ENCODE data around the gene BDNF.

Gene BDNF

DNA sequence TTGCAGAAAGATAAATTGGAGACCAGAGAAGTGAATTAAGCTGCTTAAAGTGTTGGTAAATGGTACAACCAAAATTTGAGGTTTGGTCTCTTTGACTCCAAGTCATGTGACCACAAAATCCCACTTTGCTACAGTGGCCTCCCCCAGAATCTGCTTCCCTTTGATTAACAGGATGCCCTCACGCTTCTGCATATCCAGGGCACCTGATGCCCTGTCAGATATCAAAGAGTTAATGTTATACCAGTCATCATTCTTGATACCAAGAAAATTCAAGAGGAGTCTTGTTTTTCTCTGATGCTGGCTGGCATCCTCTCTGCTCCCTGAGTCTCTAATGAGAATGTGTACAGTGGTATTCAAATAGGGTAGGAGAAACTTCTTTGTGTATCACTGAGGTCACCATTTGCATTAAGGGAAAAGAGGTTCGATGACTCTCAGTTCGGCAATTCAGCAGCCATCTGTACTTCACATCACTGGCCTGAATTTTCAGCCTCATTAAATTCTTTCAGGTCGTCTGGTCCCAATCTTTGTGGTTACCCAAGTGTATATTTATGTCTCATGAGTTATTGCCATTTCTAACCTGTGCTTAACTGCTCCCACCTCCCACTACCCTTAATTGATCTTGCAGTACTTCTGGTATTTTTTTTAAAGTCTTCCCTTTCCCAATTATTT lies 73.9 kb downstream of the BDNF start:
- Histone ChIP-seq H3K79me1 (replicated peaks; ENCODE audit: low read length, poor library complexity, severe bottlenecking) (no peaks in the 10 kb centered on the region), H2AFZ (ENCODE audit: low read depth, low read length) (no peak overlapping the region), H3K4me1 (ENCODE audit: control insufficient read depth, insufficient read depth, low read depth, low read length) (no peaks in the 10 kb centered on the region), H3K9ac (ENCODE audit: low read length) (no peak overlapping the region), H4K91ac (ENCODE audit: low read length) (no peak overlapping the region), H3K23ac (ENCODE audit: low read length in 2 of 2) (no peak overlapping the region), H4K8ac (ENCODE audit: low read length) (no peak overlapping the region), H3K18ac (ENCODE audit: low read depth in 1 of 2, low read length in 2 of 2) (no peak overlapping the region), H3K4me3 (ENCODE audit: insufficient read depth in 1 of 2, low read depth in 1 of 2, low read length in 2 of 2) (no peak overlapping the region), H3K9me3 (ENCODE audit: control insufficient read depth, low read length) (no peaks in the 10 kb centered on the region), H2BK12ac (ENCODE audit: low read length in 2 of 2) (no peak overlapping the region), H3K27me3 (ENCODE audit: control insufficient read depth in 1 of 2, insufficient read depth in 1 of 2, low read length in 2 of 2) (peaks cover 4 to 11% of the 10 kb centered on the region in 2 experiments), H2BK5ac (ENCODE audit: low read depth, low read length, poor library complexity, severe bottlenecking) (no peak overlapping the region), H3K14ac (ENCODE audit: low read length in 2 of 2) (no peak overlapping the region), H3K27ac (ENCODE audit: low read length, poor library complexity, severe bottlenecking) (no peak overlapping the region), H2AK5ac (ENCODE audit: low read length, severe bottlenecking) (no peak overlapping the region), H2BK120ac (ENCODE audit: low read depth, low read length) (no peak overlapping the region), H3K4me2 (ENCODE audit: low read length, poor library complexity, severe bottlenecking) (no peak overlapping the region), H3K4ac (ENCODE audit: low read depth in 1 of 2, low read length in 2 of 2) (no peak overlapping the region), H3K36me3 (ENCODE audit: control insufficient read depth in 1 of 2, insufficient read depth in 2 of 2, low read depth in 1 of 2, low read length in 2 of 2) (no peaks in the 10 kb centered on the region), H2BK15ac (ENCODE audit: low read depth, poor library complexity, severe bottlenecking) (no peak overlapping the region)
- WGBS, result 54% methylated on average over 4 of the region's 4 CpGs
- DNase-seq, result no peak

DNA sequence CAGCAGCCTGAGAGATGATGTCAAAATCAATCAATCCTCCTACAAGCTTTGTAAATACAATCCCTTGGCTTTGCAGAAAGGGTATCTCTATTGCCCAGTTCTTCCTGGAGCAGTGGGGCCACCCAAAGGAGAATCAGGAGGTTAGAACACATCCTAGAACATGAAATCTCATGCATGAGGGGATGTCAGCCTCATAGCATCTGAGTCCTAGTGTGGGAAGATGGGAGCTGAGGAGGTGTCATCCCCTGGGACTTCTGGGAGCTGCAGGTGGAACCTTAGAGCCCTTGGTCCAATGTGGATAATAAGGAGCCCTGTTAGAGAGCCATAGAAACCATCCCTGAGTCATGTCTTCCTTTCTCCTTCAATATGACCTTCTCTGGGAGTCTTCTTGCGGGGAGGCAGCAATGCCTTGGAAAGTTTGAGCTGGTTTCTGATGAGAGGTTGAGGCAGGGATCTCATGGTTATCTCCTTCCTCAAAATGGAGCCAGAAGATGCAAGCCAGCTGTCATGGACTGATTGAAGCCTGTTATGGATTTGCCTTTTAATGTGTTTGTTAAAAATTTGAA lies 74.8 kb downstream of the BDNF start:
- DNase-seq, result no peak

GRCh38 chr11:27623945-27624523 lies 76.2 kb downstream of the BDNF start:
- Histone ChIP-seq H3K27me3 (ENCODE audit: control insufficient read depth in 1 of 2, insufficient read depth in 1 of 2, low read length in 2 of 2) (peaks cover 4 to 11% of the 10 kb centered on the region in 2 experiments), H2BK5ac (ENCODE audit: low read depth, low read length, poor library complexity, severe bottlenecking) (no peak overlapping the region), H3K4me1 (ENCODE audit: control insufficient read depth, insufficient read depth, low read depth, low read length) (no peaks in the 10 kb centered on the region), H3K23ac (ENCODE audit: low read length in 2 of 2) (no peak overlapping the region), H4K91ac (ENCODE audit: low read length) (no peak overlapping the region), H2BK120ac (ENCODE audit: low read depth, low read length) (no peak overlapping the region), H3K9me3 (ENCODE audit: control insufficient read depth, low read length) (no peaks in the 10 kb centered on the region), H3K36me3 (ENCODE audit: control insufficient read depth in 1 of 2, insufficient read depth in 2 of 2, low read depth in 1 of 2, low read length in 2 of 2) (no peaks in the 10 kb centered on the region), H3K79me1 (replicated peaks; ENCODE audit: low read length, poor library complexity, severe bottlenecking) (no peaks in the 10 kb centered on the region), H2AK5ac (ENCODE audit: low read length, severe bottlenecking) (no peak overlapping the region), H4K8ac (ENCODE audit: low read length) (no peak overlapping the region), H3K4me2 (ENCODE audit: low read length, poor library complexity, severe bottlenecking) (no peak overlapping the region), H2BK15ac (ENCODE audit: low read depth, poor library complexity, severe bottlenecking) (no peak overlapping the region), H2BK12ac (ENCODE audit: low read length in 2 of 2) (no peak overlapping the region), H3K4ac (ENCODE audit: low read depth in 1 of 2, low read length in 2 of 2) (no peak overlapping the region), H2AFZ (ENCODE audit: low read depth, low read length) (no peak overlapping the region), H3K9ac (ENCODE audit: low read length) (no peak overlapping the region), H3K4me3 (ENCODE audit: insufficient read depth in 1 of 2, low read depth in 1 of 2, low read length in 2 of 2) (no peak overlapping the region), H3K14ac (ENCODE audit: low read length in 2 of 2) (no peak overlapping the region), H3K27ac (ENCODE audit: low read length, poor library complexity, severe bottlenecking) (no peak overlapping the region), H3K18ac (ENCODE audit: low read depth in 1 of 2, low read length in 2 of 2) (no peak overlapping the region)
- WGBS, result 94% methylated on average over 5 of the region's 5 CpGs
- no peak for DNase-seq

More for the DNA sequence above, 74.8 kb downstream of the BDNF start:
- Histone ChIP-seq H3K14ac (ENCODE audit: low read length in 2 of 2) (no peak overlapping the region), H3K4me2 (ENCODE audit: low read length, poor library complexity, severe bottlenecking) (no peak overlapping the region), H3K23ac (ENCODE audit: low read length in 2 of 2) (no peak overlapping the region), H2BK15ac (ENCODE audit: low read depth, poor library complexity, severe bottlenecking) (no peak overlapping the region), H2BK120ac (ENCODE audit: low read depth, low read length) (no peak overlapping the region), H2AFZ (ENCODE audit: low read depth, low read length) (no peak overlapping the region), H3K9me3 (ENCODE audit: control insufficient read depth, low read length) (no peaks in the 10 kb centered on the region), H3K36me3 (ENCODE audit: control insufficient read depth in 1 of 2, insufficient read depth in 2 of 2, low read depth in 1 of 2, low read length in 2 of 2) (no peaks in the 10 kb centered on the region), H3K27me3 (ENCODE audit: control insufficient read depth in 1 of 2, insufficient read depth in 1 of 2, low read length in 2 of 2) (peaks cover 4 to 11% of the 10 kb centered on the region in 2 experiments), H3K4ac (ENCODE audit: low read depth in 1 of 2, low read length in 2 of 2) (no peak overlapping the region), H3K79me1 (replicated peaks; ENCODE audit: low read length, poor library complexity, severe bottlenecking) (no peaks in the 10 kb centered on the region), H3K18ac (ENCODE audit: low read depth in 1 of 2, low read length in 2 of 2) (no peak overlapping the region), H4K8ac (ENCODE audit: low read length) (no peak overlapping the region), H4K91ac (ENCODE audit: low read length) (no peak overlapping the region), H2AK5ac (ENCODE audit: low read length, severe bottlenecking) (no peak overlapping the region), H3K4me1 (ENCODE audit: control insufficient read depth, insufficient read depth, low read depth, low read length) (no peaks in the 10 kb centered on the region), H3K4me3 (ENCODE audit: insufficient read depth in 1 of 2, low read depth in 1 of 2, low read length in 2 of 2) (no peak overlapping the region), H2BK5ac (ENCODE audit: low read depth, low read length, poor library complexity, severe bottlenecking) (no peak overlapping the region), H2BK12ac (ENCODE audit: low read length in 2 of 2) (no peak overlapping the region), H3K9ac (ENCODE audit: low read length) (no peak overlapping the region), H3K27ac (ENCODE audit: low read length, poor library complexity, severe bottlenecking) (no peak overlapping the region)
- 0% methylated on average over 1 of the region's 1 CpG for WGBS

DNA sequence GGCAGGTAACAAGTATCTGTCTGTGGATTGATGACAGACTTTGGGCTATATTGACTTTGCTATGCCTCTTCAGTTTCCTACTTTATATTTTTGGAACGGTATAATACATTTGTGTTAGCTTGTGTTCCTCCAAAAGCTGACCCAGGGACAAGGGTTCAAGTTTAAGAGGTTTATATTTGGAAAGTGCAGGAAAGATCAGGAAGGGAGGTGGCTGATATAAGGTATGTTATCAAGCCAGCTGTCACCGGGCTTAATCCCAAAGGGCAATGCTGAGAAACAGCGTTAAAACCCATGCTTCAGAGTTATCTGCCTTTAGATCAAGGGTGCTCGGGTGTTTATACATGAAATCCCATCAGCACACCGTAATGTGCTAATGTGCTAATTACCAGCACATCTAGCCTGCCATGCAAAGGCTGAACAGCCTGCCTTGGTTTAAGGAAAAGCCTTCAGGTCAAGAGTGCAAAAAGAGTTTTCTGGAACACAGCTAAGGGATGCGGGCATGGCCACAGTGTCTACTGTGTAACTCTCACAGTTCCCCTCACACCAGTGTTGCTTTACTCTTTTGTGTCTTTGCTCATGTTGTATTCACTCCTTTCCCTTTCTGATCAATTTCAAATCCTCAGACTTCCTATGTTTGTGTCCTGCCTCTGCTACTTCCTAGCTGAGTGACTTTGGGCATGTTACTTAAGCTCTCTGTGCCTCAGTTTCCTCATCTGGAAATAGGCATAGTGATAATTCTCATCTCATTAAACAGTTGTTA lies 77.5 kb downstream of the BDNF start:
- Histone ChIP-seq H2AK5ac (ENCODE audit: low read length, severe bottlenecking) (no peak overlapping the region), H3K9ac (ENCODE audit: low read length) (no peak overlapping the region), H2BK15ac (ENCODE audit: low read depth, poor library complexity, severe bottlenecking) (no peak overlapping the region), H3K4ac (ENCODE audit: low read depth in 1 of 2, low read length in 2 of 2) (no peak overlapping the region), H3K14ac (ENCODE audit: low read length in 2 of 2) (no peak overlapping the region), H4K91ac (ENCODE audit: low read length) (no peak overlapping the region), H3K27ac (ENCODE audit: low read length, poor library complexity, severe bottlenecking) (no peak overlapping the region), H4K8ac (ENCODE audit: low read length) (no peak overlapping the region), H3K9me3 (ENCODE audit: control insufficient read depth, low read length) (no peaks in the 10 kb centered on the region), H3K79me1 (replicated peaks; ENCODE audit: low read length, poor library complexity, severe bottlenecking) (no peaks in the 10 kb centered on the region), H2AFZ (ENCODE audit: low read depth, low read length) (no peak overlapping the region), H2BK5ac (ENCODE audit: low read depth, low read length, poor library complexity, severe bottlenecking) (no peak overlapping the region), H3K23ac (ENCODE audit: low read length in 2 of 2) (no peak overlapping the region), H3K27me3 (ENCODE audit: control insufficient read depth in 1 of 2, insufficient read depth in 1 of 2, low read length in 2 of 2) (peaks cover 4 to 11% of the 10 kb centered on the region in 2 experiments), H3K4me3 (ENCODE audit: insufficient read depth in 1 of 2, low read depth in 1 of 2, low read length in 2 of 2) (no peak overlapping the region), H2BK120ac (ENCODE audit: low read depth, low read length) (no peak overlapping the region), H3K36me3 (ENCODE audit: control insufficient read depth in 1 of 2, insufficient read depth in 2 of 2, low read depth in 1 of 2, low read length in 2 of 2) (no peaks in the 10 kb centered on the region), H3K18ac (ENCODE audit: low read depth in 1 of 2, low read length in 2 of 2) (no peak overlapping the region), H3K4me1 (ENCODE audit: control insufficient read depth, insufficient read depth, low read depth, low read length) (no peaks in the 10 kb centered on the region), H3K4me2 (ENCODE audit: low read length, poor library complexity, severe bottlenecking) (no peak overlapping the region), H2BK12ac (ENCODE audit: low read length in 2 of 2) (no peak overlapping the region)
- no peak for DNase-seq
- 86% methylated on average over 6 of the region's 6 CpGs for WGBS

Measured in mesenchymal stem cell (in vitro differentiated cells and primary cell).